Middle frontal gyrus (tissue), 1 donor: ENCODE measurements around the gene GZMA.
"Not testable (repeated sequence)": the region's sequence is repeated elsewhere in the genome, so short reads cannot be mapped to it uniquely, and the experiment has no call there.

Source experiments
- DNase-seq: peaks from one replicate; pipeline ENCODE4 v3.0.0-alpha.2; 2015; ENCODE audit warnings: low spot score; ENCODE audit errors: extremely low spot score

The GZMA gene

DNA sequence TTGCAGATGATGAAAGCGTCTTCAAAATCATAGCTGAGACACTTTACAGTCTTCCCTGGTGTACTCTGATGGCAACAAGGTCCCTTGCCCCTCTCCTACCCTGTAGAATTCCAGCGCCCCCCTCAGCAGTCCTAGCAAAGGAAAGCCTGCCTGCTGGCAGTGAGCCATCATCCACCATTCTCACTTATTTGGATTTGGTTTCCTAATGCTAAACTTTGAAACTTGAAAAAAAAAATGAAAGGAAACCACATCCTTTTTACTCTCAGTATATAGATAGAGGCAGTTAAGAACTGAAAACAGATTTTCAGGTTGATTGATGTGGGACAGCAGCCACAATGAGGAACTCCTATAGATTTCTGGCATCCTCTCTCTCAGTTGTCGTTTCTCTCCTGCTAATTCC lies at the start of gene GZMA:
Gene GZMA, plus strand, starts transcription at position 299 of the 400 bp plus-strand sequence. Its CDS starts 37 bp downstream, at position 336.
- DNase-seq = no peak

DNA sequence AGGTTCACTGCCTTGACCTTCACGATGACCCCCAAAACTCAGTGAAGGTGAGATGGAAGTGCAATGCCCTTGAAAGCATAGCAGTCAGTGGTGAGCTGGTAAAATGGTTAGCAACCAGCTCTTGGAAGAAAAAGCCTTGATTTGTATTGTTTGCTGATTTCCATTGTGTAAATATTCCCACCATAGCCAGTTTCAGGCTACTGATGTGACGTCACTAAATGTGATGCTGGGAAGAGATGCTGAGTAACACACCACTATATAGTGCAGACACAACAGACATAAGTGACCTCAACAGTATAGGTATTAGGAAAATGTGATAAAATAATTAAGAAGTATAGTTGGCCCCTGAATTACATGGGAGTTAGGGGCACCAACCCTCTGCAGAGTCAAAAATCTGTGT lies 47.3 kb upstream of the GZMA start:
- DNase-seq = no peak

DNA sequence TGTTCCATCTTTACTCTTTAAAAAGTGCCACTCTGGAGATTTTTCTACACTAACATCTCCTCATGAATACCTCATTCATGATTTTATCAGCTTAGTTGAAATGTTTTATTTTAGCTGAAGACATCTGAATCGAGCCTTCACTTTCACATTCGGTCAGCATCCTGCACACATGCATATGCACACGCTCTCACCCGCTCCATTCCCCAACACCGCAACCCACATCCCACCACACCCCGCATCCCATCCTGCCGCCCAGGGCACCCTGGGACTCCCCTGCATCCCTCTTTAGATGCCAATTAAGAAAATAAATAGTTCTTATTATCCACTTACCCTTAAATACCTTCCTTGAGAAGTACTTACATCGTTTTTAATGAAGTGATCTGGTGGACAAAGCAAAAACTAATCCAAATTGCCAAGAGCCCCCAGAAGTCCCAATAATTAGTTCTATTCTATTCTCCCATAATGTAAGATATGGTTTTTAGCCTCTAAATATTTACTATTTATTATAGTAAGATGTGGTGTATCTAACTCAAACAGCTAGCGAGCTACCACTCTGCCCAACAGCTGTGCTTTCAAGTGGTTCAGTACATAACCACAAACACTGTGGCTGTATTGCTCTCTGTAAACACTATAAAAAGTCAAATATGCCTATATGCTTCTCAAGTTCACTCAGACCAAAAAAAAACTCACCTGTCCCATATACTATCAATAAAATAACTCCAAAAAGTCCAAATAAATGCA lies 40.2 kb upstream of the GZMA start:
- DNase-seq = no peak

DNA sequence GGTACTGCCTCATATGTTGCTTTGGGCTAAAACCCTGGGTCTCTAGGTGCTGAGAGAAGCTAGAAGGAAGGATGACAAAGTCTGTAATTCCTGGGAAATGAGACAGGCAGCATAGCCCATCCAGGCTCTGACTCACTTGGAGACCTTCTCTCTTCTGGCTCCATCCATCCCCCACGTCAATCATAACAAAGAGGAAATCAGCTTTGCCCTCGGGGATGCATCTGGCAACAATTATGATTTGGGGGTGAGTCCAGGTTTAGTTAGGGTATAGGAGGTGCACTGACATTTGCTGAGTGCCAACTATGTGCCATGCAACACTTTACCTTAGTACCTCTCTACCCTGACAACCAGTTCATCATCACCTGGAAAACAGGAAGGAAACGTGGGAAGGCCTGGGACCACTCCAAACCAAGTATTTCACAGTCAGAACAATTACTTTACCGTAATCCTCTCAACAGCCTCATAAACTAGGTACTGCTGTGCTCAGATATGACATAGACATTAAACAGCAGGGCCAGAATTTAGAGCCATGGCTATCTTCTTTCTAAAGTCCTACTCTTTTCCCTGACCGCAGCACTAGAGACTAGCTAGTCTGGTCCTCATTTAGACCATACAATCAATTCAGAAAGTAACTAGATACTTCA lies 39.1 kb upstream of the GZMA start:
- DNase-seq = no peak

DNA sequence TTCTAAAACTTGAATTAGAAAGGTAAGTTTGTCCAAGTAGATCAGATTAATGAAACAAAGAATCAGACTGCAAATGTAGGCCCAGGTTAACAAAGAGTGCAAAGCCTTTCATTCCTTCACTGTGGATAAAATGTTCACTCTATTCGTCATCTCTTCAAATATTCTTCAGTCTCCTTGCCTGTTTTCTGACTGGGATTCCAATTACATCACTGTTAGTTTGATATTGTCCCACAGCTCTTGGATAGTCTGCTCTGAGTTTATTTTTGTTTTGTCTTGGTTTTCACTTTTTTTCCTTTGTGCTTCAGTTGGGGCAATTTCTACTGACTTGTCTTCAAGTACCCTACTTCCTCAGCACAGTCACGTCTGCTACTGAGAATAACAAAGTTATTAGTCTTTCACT lies 38.5 kb upstream of the GZMA start:
- no peak for DNase-seq

DNA sequence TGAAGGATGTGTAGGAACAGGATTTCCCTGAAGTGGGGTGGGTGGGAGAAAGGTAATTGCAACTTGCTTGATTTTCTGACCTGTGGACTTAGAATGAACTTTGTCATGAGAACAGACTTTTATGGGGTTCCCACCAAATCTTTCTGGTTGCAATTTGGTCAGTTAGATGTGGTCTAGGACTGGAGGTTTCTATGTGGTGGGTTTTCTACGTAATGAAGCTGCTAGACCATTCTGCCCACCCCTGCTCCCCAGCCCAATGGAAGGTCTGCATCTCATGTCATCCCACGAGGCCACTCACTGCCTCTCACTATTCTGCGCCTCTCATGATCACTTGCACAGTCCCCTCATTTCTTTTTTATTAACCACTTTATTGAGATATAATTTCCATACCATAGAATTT lies 37.9 kb upstream of the GZMA start:
- no peak for DNase-seq

DNA sequence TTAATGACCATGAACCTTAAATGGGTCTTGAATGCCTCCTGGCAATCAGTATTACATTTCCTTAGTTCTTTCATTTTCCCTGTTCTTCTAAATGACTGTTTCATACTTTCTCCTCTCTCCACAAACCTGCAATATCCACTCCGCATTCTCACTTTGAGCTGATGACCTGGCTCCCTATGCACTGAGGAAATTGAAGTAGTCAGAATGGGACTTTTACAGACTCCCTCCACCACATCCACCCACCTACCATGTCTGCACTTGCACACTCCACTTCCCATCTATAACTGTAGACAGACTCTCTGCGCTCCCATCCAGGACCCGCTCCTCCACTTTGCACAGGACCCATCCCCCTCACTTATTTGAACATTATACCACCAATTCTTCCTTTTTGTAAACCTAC lies 36.2 kb upstream of the GZMA start:
- DNase-seq = no peak

DNA sequence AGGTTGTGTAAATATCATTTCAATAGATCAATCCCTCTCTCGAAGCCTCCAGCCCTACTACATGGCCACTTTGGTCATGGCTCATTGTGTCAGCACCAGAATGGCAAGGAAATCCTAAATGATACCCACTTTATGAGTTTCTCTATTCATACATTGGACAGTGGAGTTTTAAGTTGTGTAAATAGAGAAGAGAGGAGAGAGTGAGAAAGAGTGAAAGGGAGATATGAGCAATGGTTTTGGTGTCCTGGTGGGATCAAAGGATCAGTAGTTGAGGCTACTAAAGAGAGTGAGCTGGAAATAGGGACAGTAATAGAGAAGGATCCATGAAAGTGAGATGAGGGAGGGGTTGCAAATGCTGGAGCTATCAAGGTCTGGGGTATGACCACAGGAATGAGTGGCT lies 31.5 kb upstream of the GZMA start:
- no peak for DNase-seq

DNA sequence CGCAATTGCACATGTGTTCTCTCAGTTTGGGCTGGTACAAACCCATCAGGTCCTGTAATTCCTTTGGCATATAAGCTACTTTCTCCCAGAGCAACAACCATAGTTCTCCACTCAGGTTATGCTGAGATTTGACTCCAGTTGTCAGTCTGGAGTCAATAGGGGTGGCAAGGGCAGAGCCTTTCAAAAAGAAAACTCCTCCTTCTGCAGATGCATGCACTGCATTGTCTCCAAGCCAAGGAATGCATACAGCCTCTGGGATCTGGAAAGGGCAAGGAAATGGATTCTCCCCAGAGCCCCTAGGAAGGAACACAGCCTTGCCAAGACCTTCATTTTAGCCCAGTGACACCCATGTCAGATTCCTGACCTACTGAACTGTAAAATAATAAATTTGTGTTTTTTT lies 31.0 kb upstream of the GZMA start:
- no peak for DNase-seq

DNA sequence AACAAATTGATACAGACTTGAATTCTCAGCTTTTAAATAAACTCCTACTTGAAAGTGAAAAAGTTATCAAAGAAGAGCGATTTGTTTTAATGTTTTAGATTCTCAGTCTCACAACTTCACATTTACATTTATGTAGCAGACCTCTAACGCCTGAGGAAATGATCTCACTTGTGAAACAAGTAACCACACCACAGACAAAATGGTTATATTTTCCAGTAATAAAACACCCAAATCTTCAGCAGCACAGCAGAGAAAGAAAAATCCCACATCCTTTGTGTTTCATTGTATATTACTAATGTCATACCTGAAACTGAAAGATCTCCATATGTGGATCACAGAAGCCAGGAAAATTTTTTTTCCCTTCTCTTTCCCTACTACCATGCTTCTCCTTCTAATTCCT lies 29.8 kb upstream of the GZMA start:
- no peak for DNase-seq

DNA sequence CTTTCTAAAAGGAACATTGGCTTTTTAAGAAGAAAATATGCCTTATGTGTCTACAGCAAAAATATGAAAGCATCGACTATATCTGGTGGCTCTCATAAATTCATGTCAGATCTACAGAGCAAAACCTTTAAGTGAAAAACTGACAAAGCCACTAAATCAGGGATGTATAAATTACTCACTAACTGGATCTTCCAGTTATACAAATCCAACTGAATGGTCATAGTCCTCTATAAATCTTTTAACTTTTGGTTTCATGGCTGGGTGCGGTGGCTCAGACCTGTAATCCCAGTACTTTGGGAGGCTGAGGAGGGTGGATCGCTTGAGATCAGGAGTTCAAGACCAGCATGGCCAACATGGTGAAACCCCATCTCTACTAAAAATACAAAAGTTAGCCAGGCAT lies 29.2 kb upstream of the GZMA start:
- no peak for DNase-seq

DNA sequence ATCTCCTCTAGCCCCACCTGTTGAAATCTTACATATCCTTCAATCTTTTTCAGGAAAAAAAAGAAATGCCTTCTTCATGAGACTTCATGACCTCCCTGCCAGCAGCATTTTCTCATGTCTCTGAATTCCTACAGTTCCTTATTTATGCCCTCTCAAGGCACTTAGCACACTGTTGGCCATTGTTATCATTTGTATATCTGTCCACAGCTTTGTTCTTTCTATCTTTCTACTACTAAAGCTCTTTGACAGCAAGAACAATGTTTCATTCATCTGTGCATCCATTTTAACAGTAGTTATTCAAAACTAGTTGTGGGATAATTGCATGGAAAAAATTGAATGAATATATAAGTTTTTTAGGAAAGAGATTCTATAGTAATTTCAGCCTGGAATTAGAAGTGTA lies 20.9 kb upstream of the GZMA start:
- DNase-seq = no peak

DNA sequence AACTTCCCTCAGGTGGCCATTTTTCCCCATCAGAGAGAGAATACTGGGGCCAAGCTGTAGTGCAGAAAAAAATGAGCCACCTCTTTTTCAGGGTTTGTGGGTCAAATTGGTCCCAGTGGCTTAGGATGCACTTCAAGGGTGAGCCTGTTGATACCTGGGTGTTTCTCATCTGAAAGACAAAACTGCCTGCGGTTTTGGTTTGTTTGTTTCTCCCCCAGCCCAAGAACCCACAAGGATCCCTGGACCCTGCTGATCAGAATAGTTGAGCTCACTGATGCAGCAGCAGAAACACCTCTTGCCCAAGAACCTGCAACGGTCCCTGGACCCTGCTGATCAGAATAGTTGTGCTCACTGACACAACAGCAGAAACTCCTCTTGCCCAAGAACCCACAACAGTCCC lies 13.1 kb upstream of the GZMA start:
- DNase-seq = not testable (repeated sequence)

DNA sequence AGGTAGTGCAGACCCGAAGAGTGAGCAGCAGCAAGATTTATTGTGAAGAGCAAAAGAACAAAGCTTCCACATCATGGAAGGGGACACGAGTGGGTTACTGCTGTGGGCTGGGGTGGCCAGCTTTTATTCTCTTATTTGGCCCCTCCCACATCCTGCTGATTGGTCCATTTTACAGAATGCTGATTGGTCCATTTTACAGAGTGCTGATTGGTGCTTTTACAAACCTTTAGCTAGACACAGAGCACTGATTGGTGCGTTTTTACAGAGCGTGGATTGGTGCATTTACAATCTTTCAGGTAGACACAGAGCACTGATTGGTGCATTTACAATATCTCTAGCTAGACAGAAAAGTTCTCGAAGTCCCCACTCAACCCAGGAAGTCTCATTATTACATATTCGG lies 11.4 kb upstream of the GZMA start:
- not testable (repeated sequence) for DNase-seq

DNA sequence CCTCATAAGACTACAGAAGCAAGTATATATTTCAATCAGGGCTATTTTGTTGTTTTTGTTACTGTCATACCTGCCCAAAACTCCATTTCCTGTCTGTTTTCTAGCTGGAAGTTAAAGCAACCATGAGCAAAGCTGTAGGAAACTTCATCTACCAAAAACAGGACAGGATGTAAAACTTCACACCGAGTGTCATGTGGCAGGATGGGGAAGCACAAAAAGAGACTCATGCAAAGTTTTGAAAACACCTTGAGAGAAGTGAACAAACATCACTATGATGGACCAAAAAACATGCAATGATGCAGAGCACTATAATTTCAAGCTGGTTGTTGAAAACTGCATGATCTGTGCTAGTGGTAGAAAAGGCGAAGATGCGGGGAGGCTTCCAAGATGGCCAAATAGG lies 6.3 kb upstream of the GZMA start:
- DNase-seq = no peak

DNA sequence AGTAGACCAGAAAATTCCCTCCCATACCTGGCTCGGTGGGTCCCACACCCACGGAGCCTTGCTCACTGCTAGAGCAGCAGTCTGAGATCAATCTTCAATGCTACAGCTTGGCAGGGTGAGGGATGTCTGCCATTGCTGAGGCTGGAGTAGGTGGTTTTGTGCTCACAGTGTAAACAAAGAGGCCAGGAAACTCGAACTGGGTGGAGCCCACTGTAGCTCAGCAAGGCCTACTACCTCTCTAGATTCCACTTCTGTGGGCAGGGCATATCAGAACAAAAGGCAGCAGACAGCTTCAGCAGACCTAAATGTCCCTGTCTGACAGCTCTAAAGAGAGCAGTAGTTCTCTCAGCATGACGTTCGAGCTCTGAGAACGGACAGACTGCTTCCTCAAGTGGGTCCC lies 5.6 kb upstream of the GZMA start:
- no peak for DNase-seq

DNA sequence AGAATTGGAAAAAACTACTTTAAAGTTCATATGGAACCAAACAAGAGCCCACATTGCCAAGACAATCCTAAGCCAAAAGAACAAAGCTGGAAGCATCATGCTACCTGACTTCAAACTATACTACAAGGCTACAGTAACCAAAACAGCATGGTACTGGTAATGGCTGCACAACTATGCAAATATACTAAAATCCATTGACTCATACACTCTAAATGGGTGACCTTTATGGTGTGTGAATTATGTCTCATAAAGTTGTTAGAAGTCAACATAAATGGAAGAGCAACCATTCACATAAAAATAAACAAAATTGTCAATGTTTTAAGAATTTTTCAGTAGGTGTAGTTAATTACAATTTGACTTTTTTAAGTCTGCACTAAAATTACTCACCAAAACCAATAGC lies 1.3 kb upstream of the GZMA start:
- not testable (repeated sequence) for DNase-seq

DNA sequence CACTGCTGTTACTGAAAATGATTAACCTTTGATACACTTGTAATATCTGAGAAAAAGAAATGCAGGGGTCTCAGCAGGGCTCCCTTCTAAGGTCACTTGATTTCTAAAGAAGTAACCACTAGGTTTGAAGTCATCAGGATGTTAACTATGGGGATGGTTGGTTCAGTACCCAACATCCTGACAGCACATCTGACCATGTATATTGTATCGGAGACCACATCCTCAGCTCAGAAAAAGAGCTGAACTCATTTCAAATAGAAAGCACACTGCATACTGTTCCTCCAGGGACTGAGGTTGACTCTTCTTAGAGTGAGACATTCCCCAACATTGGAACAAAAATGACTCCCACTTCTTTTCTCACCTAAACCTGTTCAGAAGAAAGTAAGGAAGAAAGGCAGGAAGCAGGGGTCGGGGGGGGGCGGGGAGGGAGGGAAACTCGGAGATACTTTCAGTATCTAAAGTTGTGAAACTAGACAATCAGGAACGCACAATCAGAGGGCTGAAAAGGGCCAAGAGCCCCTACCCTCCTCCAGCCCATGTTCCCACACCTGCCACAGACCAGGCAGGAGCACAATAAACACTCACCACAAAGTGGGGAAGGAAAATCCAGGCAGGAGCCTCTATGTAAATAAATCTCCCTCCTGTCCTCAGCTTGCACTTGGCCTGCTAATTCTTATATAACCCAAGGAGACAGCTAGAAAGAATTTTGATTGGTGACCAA lies 730 bp upstream of the GZMA start:
- DNase-seq = no peak

DNA sequence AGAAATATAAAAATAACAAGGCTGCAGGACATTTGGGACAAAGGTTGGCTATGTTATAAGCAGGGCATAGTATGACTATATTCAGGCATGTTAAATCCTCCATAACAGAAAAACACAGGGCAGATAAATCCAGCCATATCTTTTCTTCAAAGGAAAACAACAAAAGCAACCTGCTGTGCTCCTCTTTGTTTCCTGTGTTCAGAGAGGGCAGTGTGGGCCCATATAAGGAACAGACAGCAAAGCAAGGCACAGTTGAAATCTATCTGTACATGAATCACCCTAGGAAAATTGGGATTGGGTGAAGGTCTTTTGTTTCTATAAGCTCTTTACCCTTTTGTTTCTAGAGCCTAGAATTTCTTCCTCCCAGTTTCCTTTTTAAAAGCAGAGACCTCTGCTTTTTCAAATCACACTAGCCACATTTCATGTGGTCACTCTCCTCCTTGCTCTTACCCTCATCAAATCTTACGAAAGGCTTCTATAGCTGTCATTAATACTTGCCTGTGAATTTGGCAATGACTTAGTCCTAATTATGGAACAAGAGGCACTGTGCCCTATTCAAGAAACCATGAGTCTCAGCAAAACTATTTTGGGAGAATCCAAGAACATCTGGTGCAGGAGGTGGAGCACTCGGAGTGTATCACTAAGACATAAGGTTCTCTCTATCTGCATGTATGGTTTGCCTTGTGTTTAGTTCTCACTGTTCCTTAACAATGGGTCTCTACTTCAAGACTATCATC lies 1.8 kb downstream of the GZMA start:
- no peak for DNase-seq

DNA sequence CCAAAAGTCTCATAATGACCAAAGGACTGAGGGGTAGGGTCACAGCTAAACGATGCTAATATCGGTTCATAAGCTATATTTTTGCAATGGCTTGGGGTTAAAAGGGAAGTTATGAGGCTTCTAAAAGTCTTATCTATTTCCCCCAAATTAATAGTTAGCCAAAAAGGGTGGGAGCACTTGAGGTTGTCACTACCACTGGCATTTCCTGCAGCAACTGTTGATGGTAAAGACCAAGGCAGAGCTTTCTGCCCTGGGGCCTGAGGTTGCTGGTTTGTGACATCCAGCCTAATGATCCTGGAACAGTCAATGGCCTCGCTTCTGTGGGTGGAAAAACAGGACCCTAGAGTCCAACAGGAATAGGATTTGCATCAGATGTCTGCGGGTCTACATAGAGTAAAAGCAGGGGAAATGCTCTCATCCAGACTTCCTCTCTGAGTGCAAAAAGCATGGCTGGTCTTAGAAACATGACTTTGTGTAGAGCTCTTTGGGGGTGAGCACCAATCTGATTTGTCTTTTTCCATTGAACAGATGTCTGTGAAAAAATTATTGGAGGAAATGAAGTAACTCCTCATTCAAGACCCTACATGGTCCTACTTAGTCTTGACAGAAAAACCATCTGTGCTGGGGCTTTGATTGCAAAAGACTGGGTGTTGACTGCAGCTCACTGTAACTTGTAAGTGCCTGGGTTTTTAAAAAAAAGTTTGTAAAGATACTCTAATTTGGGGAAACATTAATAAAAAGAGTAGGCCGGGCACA lies 2.7 kb downstream of the GZMA start:
- DNase-seq = no peak

DNA sequence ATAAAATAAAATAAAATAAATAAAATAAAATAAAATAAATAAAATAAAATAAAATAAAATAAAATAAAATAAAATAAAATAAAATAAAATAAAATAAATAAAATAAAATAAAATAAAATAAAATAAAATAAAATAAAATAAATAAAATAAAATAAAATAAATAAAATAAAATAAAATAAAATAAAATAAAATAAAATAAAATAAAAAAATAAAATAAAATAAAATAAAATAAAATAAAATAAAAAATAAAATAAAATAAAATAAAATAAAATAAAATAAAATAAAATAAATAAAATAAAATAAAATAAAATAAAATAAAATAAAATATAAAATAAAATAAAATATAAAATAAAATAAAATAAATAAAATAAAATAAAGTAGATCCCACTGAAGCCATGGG lies 3.5 kb downstream of the GZMA start:
- DNase-seq = not testable (repeated sequence)
